GM13977 (cell line): ENCODE results near the gene ST6GALNAC4.

Experiments used
- DNase-seq: peaks from one replicate; pipeline ENCODE4 v3.0.0; 2012; ENCODE audit warnings: low spot score
- in situ Hi-C: fragments of 300-500 bp; cut with MboI; formaldehyde crosslinking; loops from one replicate; pipeline ENCODE4 v1.12.0; 2022; ENCODE audit warnings: low sequenced_read_pairs, low pct_unique_long_range_greater_than_20kb, mixed read lengths, inconsistent platforms; ENCODE audit not compliant: unreplicated experiment
- TF ChIP-seq, protein P1 (sequence below): IDR thresholded peaks from 2 replicates; pipeline ENCODE4 v1.5.1; 2012; ENCODE audit warnings: mild to moderate bottlenecking, control low read depth; ENCODE audit not compliant: insufficient read depth; ENCODE audit errors: extremely low read depth, missing control alignments

ST6GALNAC4 gene, protein sequence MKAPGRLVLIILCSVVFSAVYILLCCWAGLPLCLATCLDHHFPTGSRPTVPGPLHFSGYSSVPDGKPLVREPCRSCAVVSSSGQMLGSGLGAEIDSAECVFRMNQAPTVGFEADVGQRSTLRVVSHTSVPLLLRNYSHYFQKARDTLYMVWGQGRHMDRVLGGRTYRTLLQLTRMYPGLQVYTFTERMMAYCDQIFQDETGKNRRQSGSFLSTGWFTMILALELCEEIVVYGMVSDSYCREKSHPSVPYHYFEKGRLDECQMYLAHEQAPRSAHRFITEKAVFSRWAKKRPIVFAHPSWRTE

DNA sequence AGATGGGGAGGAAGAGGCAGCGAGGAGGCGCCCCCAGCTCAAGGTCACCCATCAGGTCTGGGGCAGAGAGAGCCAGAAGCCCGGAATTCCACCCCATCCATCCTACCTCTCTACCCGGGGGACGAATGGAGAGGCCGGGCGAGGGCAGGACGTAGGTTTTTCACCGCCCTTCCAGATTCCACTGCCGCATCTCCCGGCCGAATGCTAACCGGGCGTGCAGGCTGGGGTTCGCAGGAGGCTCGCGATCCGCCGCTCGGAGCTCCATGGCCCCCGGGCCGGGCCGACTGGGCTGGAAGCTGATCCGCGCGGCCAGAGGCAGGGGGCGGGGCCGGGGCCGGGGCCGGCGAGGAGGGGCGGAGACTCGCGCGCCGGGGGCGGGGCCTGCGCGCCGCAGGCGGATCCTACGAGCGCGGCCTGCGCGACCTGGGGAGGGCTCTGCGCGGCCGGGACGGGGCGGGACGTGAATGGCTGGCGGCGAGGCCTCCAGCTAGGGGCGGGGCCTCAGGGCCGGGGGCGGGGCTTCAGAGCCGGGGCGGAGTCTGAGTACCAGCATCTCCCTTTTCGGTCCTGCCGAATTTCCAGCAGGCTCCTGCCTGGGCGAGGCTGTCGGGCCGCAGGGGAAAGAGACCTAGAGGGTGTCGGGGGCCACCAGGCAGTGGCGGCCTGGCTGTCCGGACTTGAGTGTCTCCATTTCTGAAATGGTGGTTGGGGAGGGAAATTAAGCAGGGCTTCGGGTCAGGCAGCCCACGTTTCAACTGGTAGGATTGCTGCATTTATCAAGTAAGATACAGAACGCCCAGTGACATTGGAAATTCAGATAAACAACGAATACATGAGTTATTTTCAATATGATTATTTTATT, at the start of gene ST6GALNAC4:
ST6GALNAC4 (minus strand) TSS at position 322 of the 862 bp plus-strand sequence. CDS start 622 bp downstream, outside the sequence.
- TF ChIP-seq, protein P1, sequence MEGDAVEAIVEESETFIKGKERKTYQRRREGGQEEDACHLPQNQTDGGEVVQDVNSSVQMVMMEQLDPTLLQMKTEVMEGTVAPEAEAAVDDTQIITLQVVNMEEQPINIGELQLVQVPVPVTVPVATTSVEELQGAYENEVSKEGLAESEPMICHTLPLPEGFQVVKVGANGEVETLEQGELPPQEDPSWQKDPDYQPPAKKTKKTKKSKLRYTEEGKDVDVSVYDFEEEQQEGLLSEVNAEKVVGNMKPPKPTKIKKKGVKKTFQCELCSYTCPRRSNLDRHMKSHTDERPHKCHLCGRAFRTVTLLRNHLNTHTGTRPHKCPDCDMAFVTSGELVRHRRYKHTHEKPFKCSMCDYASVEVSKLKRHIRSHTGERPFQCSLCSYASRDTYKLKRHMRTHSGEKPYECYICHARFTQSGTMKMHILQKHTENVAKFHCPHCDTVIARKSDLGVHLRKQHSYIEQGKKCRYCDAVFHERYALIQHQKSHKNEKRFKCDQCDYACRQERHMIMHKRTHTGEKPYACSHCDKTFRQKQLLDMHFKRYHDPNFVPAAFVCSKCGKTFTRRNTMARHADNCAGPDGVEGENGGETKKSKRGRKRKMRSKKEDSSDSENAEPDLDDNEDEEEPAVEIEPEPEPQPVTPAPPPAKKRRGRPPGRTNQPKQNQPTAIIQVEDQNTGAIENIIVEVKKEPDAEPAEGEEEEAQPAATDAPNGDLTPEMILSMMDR = no peak
- in situ Hi-C loops = loop anchor here (10.0 to 25.0 kb wide), 2 partner anchors 132 to 330 kb away; partner anchors contain the start of gene CDK9
- DNase-seq = peak; percentile 99

DNA sequence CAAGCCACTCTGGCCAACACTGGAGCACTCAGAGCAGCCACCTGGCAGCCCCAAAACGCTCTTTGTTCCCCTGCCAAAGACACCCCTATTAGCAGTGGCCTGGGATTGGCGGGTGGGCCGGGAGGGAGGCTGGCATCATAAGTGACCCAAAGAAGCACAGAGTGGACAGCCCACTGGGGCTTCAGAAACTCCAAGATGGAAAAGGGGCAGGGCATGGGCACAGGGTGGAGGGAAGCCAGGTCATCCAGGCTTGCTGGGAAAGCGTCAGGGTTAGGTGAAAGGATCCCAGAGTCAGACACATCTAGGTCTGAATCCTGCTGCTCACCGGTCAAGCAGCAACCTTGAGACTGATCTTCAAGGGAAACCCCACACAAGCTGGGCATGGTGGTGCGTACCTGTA, 49.1 kb upstream of the ST6GALNAC4 start:
- no peak for DNase-seq
- TF ChIP-seq, protein P1 = no peak

DNA sequence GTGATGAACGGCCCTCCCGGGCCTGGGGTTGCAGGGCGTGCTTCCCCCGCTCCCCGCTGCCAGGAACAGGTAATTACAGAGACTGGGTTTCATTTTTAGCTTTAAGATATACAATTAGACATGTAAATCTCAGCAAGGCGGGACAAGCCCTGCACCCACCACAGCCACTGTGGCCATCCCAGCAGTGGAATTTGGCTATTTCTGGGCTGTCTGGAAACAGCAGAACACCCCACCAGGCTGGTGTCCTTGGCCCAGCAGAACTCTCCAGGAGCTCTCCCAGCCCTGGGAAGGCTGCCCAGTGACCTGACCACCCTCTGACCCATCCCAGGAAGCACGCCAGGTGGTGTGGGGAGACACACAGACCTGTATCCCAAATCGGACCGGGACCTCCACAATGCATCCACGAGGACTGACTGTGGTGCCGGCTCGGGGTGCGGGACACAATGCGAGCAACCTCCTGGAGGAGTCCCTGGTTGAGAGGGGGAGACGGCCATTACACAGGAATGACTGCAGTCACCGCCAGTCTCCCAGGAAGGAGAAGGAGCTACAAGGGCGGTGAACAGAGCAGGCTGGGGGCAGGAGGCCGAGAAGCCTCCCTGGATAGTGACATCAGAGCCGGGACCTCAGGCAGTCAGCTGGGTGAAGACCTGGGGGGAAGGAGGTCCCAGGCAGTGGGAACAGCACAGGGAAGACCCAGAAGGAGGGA, 46.7 kb upstream of the ST6GALNAC4 start:
- TF ChIP-seq, protein P1 = no peak
- no peak for DNase-seq
- in situ Hi-C loops = no loop called here

More for the DNA sequence above, 49.1 kb upstream of the ST6GALNAC4 start:
- in situ Hi-C loops = no loop called here

DNA sequence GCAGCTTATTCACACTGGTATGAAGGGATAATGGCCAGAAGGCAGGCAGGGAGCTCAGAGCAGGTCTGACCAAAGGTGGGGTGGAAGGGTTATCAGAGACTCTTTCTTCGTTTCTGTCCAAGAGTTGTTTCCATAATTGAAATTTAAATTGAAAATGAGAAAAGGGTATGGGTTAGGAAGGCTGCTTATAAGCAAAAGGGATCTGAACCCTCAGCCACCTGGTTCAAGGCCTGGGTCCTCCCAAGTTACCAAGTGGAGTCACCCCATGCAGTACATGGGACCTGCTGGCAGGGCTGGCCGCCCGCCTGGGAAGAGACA, 46.2 kb upstream of the ST6GALNAC4 start:
- no peak for DNase-seq
- TF ChIP-seq, protein P1 = no peak
- in situ Hi-C loops = no loop called here

DNA sequence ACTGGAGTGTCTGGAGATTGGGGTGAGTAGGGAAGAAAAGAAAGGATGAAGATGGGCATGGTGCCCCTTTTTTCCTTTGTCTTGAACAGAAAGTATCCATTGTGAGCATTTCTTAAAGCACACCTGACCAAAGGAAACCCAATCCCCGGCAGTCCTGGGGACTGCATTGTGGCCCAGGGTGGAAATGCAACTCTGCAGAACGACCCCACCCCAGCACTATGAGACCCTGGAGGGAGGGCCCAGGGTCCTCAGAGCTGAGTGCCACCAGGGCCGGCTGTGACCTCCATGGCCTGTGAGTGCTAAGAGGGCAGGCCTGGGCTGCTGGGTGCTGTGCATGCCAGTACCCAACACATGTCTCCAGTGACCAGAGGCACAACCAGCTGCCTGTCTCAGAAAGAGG, 45.4 kb upstream of the ST6GALNAC4 start:
- no peak for DNase-seq
- in situ Hi-C loops = no loop called here
- TF ChIP-seq, protein P1 = no peak

DNA sequence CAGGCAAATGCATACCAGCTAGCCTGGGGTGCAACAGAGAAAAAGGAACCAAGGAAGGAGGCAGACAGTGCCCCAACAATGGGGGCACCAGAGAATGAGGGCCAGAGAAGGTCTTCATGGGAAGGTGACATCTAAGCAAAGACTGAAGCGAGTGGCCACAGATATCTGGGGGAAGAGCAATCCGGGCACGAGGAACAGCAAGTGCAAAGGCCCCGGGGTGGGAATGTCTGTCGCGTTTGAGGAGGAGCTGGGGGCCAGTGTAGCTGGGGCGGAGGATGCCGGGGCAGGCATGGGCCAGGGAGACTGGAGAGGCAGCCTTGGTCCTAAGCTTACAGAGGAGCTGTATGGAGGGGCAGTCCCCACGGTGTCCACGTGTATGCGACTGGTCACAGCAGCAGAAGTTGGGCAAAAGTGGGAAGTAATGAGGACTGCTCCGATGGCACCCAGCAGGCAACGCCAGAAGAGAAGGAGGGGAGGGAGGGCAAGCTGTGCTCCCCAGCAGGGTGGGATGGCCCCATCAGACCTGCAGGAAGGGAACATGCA, 44.8 kb upstream of the ST6GALNAC4 start:
- DNase-seq = no peak
- TF ChIP-seq, protein P1 = no peak
- in situ Hi-C loops = no loop called here
